Measurements from ENCODE around the gene WIPF2. TPM values are rescaled to one million over a fixed set of nuclear protein-coding genes. Genes with fewer than 3 reads are reported as not detected.
A peak's percentile ranks its signal among the peaks of the same experiment; 100 is the strongest.

WIPF2 gene
- total and polyA plus RNA-seq, 2 experiments from 2014 or later = 9.2 TPM

- ATAC-seq = no peak
- Histone ChIP-seq H3K79me2 (replicated peaks; ENCODE audit: insufficient read depth) (peaks cover 20% of the 10 kb centered on the region), H3K4me3 (no peak overlapping the region), H3K27ac (ENCODE audit: low read depth) (no peak overlapping the region), H3K9me2 (ENCODE audit: insufficient read depth) (no peaks in the 10 kb centered on the region), H3F3A (replicated peaks; ENCODE audit: low read depth) (peaks cover 16% of the 10 kb centered on the region), H3K4me1 (ENCODE audit: insufficient read depth) (peaks cover 28% of the 10 kb centered on the region), H2AFZ (no peak overlapping the region), H4K20me1 (replicated peaks; ENCODE audit: insufficient read depth) (peaks cover 12% of the 10 kb centered on the region), H3K36me3 (ENCODE audit: insufficient read depth) (no peaks in the 10 kb centered on the region), H3K27me3 (ENCODE audit: insufficient read depth) (peaks cover 33% of the 10 kb centered on the region), H3K4me2 (no peak overlapping the region)
- TF ChIP-seq, protein P1, sequence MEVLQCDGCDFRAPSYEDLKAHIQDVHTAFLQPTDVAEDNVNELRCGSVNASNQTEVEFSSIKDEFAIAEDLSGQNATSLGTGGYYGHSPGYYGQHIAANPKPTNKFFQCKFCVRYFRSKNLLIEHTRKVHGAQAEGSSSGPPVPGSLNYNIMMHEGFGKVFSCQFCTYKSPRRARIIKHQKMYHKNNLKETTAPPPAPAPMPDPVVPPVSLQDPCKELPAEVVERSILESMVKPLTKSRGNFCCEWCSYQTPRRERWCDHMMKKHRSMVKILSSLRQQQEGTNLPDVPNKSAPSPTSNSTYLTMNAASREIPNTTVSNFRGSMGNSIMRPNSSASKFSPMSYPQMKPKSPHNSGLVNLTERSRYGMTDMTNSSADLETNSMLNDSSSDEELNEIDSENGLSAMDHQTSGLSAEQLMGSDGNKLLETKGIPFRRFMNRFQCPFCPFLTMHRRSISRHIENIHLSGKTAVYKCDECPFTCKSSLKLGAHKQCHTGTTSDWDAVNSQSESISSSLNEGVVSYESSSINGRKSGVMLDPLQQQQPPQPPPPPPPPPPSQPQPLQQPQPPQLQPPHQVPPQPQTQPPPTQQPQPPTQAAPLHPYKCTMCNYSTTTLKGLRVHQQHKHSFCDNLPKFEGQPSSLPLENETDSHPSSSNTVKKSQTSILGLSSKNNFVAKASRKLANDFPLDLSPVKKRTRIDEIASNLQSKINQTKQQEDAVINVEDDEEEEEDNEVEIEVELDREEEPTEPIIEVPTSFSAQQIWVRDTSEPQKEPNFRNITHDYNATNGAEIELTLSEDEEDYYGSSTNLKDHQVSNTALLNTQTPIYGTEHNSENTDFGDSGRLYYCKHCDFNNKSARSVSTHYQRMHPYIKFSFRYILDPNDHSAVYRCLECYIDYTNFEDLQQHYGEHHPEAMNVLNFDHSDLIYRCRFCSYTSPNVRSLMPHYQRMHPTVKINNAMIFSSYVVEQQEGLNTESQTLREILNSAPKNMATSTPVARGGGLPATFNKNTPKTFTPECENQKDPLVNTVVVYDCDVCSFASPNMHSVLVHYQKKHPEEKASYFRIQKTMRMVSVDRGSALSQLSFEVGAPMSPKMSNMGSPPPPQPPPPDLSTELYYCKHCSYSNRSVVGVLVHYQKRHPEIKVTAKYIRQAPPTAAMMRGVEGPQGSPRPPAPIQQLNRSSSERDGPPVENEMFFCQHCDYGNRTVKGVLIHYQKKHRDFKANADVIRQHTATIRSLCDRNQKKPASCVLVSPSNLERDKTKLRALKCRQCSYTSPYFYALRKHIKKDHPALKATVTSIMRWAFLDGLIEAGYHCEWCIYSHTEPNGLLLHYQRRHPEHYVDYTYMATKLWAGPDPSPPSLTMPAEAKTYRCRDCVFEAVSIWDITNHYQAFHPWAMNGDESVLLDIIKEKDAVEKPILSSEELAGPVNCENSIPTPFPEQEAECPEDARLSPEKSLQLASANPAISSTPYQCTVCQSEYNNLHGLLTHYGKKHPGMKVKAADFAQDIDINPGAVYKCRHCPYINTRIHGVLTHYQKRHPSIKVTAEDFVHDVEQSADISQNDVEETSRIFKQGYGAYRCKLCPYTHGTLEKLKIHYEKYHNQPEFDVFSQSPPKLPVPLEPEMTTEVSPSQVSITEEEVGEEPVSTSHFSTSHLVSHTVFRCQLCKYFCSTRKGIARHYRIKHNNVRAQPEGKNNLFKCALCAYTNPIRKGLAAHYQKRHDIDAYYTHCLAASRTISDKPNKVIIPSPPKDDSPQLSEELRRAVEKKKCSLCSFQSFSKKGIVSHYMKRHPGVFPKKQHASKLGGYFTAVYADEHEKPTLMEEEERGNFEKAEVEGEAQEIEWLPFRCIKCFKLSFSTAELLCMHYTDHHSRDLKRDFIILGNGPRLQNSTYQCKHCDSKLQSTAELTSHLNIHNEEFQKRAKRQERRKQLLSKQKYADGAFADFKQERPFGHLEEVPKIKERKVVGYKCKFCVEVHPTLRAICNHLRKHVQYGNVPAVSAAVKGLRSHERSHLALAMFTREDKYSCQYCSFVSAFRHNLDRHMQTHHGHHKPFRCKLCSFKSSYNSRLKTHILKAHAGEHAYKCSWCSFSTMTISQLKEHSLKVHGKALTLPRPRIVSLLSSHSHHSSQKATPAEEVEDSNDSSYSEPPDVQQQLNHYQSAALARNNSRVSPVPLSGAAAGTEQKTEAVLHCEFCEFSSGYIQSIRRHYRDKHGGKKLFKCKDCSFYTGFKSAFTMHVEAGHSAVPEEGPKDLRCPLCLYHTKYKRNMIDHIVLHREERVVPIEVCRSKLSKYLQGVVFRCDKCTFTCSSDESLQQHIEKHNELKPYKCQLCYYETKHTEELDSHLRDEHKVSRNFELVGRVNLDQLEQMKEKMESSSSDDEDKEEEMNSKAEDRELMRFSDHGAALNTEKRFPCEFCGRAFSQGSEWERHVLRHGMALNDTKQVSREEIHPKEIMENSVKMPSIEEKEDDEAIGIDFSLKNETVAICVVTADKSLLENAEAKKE (CRISPR knock-in tag; IDR thresholded peaks at IDR 0.05) = no peak
- no peak for TF ChIP-seq NANOG (IDR thresholded peaks at IDR 0.05; ENCODE audit: borderline replicate concordance)
- no peak for TF ChIP-seq CTCF (conservative IDR thresholded peaks at IDR 0.05; ENCODE audit: low read depth in 2 of 2)
- TF ChIP-seq ZNF114 (CRISPR knock-in tag; IDR thresholded peaks at IDR 0.05) = no peak
- no peak for TF ChIP-seq EZH2 (IDR thresholded peaks at IDR 0.05; ENCODE audit: low read depth, unreplicated experiment)
- no peak for TF ChIP-seq ZNF331 (CRISPR knock-in tag; IDR thresholded peaks at IDR 0.05; ENCODE audit: low read depth)
- Mint-ChIP-seq H3K4me3 (peak overlapping the region; percentile 93), H3K27ac (no peak overlapping the region), H3K27me3 (ENCODE audit: insufficient read depth, low read depth, poor library complexity) (peaks cover 39% of the 10 kb centered on the region), H3K9me3 (no peaks in the 10 kb centered on the region), H3K36me3 (ENCODE audit: low read depth) (no peaks in the 10 kb centered on the region; the same call in 2 of the 3 replicates), H3K4me1 (peaks cover 80% of the 10 kb centered on the region)
- no peak for DNase-seq (ENCODE audit: low spot score)
These were observed 100.8 kb downstream of the WIPF2 start for GRCh38 chr17:40319651-40320540.
